WERI-Rb-1 (cell line): ENCODE results near the gene ARHGAP24.

Experiments
- DNase-seq: peaks from one replicate; pipeline ENCODE4 v3.0.0-alpha.2; 2020
- H3K27ac ChIP-seq: fragments of 250-450 bp; sonication (Bioruptor Pico); 2 replicates; pipeline ENCODE4 v1.5.1; 2020; ENCODE audit warnings: mild to moderate bottlenecking, moderate library complexity
- H3K27me3 ChIP-seq: fragments of 250-450 bp; sonication (Bioruptor Pico); 2 replicates; pipeline ENCODE4 v1.5.1; 2021; ENCODE audit warnings: mild to moderate bottlenecking, low read depth, moderate library complexity; ENCODE audit not compliant: insufficient read depth, severe bottlenecking
- H3K36me3 ChIP-seq: fragments of 250-450 bp; sonication (Bioruptor Pico); 2 replicates; pipeline ENCODE4 v1.5.1; 2020; ENCODE audit warnings: mild to moderate bottlenecking, moderate library complexity
- H3K4me3 ChIP-seq: 2 replicates; pipeline ENCODE4 v1.5.1; 2011; ENCODE audit warnings: low read depth, mild to moderate bottlenecking, control low read depth, low read length
- H3K9me3 ChIP-seq: fragments of 250-450 bp; sonication (Bioruptor Pico); 2 replicates; pipeline ENCODE4 v1.5.1; 2021; ENCODE audit warnings: mild to moderate bottlenecking, moderate library complexity; ENCODE audit not compliant: severe bottlenecking
- CTCF ChIP-seq: IDR thresholded peaks from 2 replicates; pipeline ENCODE4 v1.5.1; 2011; ENCODE audit warnings: low read depth, mild to moderate bottlenecking, control low read depth, inconsistent platforms, low read length

Gene ARHGAP24

GRCh38 chr4:85952528-85952927, 477.6 kb downstream of the ARHGAP24 start:
- no peaks in the 10 kb centered on the region for H3K36me3 ChIP-seq
- TF ChIP-seq CTCF, result no peak
- no peak overlapping the region for H3K4me3 ChIP-seq
- H3K27me3 ChIP-seq, result no peaks in the 10 kb centered on the region
- DNase-seq, result no peak
- H3K9me3 ChIP-seq, result no peaks in the 10 kb centered on the region
- H3K27ac ChIP-seq, result no peak overlapping the region

GRCh38 chr4:85952972-85953650, 478.2 kb downstream of the ARHGAP24 start:
- DNase-seq, result no peak
- Histone ChIP-seq H3K36me3 (no peaks in the 10 kb centered on the region), H3K9me3 (no peaks in the 10 kb centered on the region), H3K27me3 (no peaks in the 10 kb centered on the region), H3K27ac (no peak overlapping the region), H3K4me3 (no peak overlapping the region)
- no peak for TF ChIP-seq CTCF

GRCh38 chr4:85953651-85954018, 478.7 kb downstream of the ARHGAP24 start:
- no peaks in the 10 kb centered on the region for H3K27me3 ChIP-seq
- H3K9me3 ChIP-seq, result no peaks in the 10 kb centered on the region
- no peak for DNase-seq
- H3K4me3 ChIP-seq, result no peak overlapping the region
- H3K27ac ChIP-seq, result no peak overlapping the region
- no peaks in the 10 kb centered on the region for H3K36me3 ChIP-seq
- no peak for TF ChIP-seq CTCF

GRCh38 chr4:85955620-85956292, 480.8 kb downstream of the ARHGAP24 start:
- Histone ChIP-seq H3K27me3 (no peaks in the 10 kb centered on the region), H3K27ac (no peak overlapping the region)
- DNase-seq, result no peak

GRCh38 chr4:85956293-85956945, 481.5 kb downstream of the ARHGAP24 start:
- Histone ChIP-seq H3K36me3 (no peaks in the 10 kb centered on the region), H3K27ac (no peak overlapping the region), H3K9me3 (no peaks in the 10 kb centered on the region), H3K4me3 (no peak overlapping the region), H3K27me3 (no peaks in the 10 kb centered on the region)
- DNase-seq, result no peak
- no peak for TF ChIP-seq CTCF

More at GRCh38 chr4:85955620-85956292, 480.8 kb downstream of the ARHGAP24 start:
- H3K4me3 ChIP-seq, result no peak overlapping the region
- no peaks in the 10 kb centered on the region for H3K9me3 ChIP-seq
- TF ChIP-seq CTCF, result no peak
- H3K36me3 ChIP-seq, result no peaks in the 10 kb centered on the region
